HG03469 (cell line): ENCODE data around the gene ATAD1.
"Not testable (repeated sequence)": the region's sequence is repeated elsewhere in the genome, so short reads cannot be mapped to it uniquely, and the experiment has no call there.

ENCODE experiments used
- ATAC-seq: cut with Tn5 transposase; IDR thresholded peaks from one replicate; pipeline ENCODE4 v1.9.1; 2021; ENCODE audit warnings: mild to moderate bottlenecking, moderate library complexity, moderate number of reproducible peaks; ENCODE audit not compliant: unreplicated experiment

ATAD1 gene

GRCh38 chr10:87804939-87805569 is 13.0 kb downstream of the ATAD1 start:
- no peak for ATAC-seq

- ATAC-seq = no peak
These were observed 14.2 kb downstream of the ATAD1 start for GRCh38 chr10:87803831-87804230.

- no peak for ATAC-seq
These were observed 14.7 kb downstream of the ATAD1 start for GRCh38 chr10:87803328-87803727.

GRCh38 chr10:87801813-87802435 is 16.1 kb downstream of the ATAD1 start:
- ATAC-seq = not testable (repeated sequence)

GRCh38 chr10:87799860-87800259 is 18.2 kb downstream of the ATAD1 start:
- no peak for ATAC-seq

GRCh38 chr10:87798082-87798481 is 19.9 kb downstream of the ATAD1 start:
- ATAC-seq = no peak

- ATAC-seq = no peak
These were observed 23.7 kb downstream of the ATAD1 start for GRCh38 chr10:87794285-87794684.

GRCh38 chr10:87790185-87790584 is 27.8 kb downstream of the ATAD1 start:
- no peak for ATAC-seq

- no peak for ATAC-seq
These were observed 31.6 kb downstream of the ATAD1 start for GRCh38 chr10:87786421-87786820.

GRCh38 chr10:87782721-87783120 is 35.3 kb downstream of the ATAD1 start:
- no peak for ATAC-seq

- ATAC-seq = no peak
These were observed 36.5 kb downstream of the ATAD1 start for GRCh38 chr10:87781545-87781944.

GRCh38 chr10:87776328-87776727 is 41.7 kb downstream of the ATAD1 start:
- ATAC-seq = no peak

- no peak for ATAC-seq
These were observed 42.3 kb downstream of the ATAD1 start for GRCh38 chr10:87775766-87776165.

- no peak for ATAC-seq
These were observed 46.0 kb downstream of the ATAD1 start for GRCh38 chr10:87771871-87772500.

- ATAC-seq = no peak
These were observed 50.8 kb downstream of the ATAD1 start for GRCh38 chr10:87767253-87767652.

GRCh38 chr10:87765666-87766376 is 52.2 kb downstream of the ATAD1 start:
- no peak for ATAC-seq

GRCh38 chr10:87764072-87764934 is 53.7 kb downstream of the ATAD1 start:
- ATAC-seq = no peak

GRCh38 chr10:87763086-87763861 is 54.8 kb downstream of the ATAD1 start:
- ATAC-seq = no peak

GRCh38 chr10:87761892-87762291 is 56.1 kb downstream of the ATAD1 start:
- ATAC-seq = no peak

- ATAC-seq = no peak
These were observed 56.9 kb downstream of the ATAD1 start for GRCh38 chr10:87761153-87761552.
